Coronary artery (tissue), 2 donors: Measurements from ENCODE around the gene CEP104.

Experiments used
- DNase-seq: peaks from one replicate; pipeline ENCODE4 v3.0.0-alpha.2; 2017; ENCODE audit warnings: low spot score
- H3K27ac ChIP-seq, 2 donors: fragments of 200-600 bp; sonication (generic); one replicate each; pipeline ENCODE4 v1.5.1; 2016 to 2019
- H3K4me3 ChIP-seq: fragments of 200-600 bp; sonication (generic); 2 replicates; pipeline ENCODE4 v1.5.1; 2016; ENCODE audit warnings: mild to moderate bottlenecking, moderate library complexity
- CTCF ChIP-seq: fragments of 200-600 bp; sonication (generic); IDR thresholded peaks from one replicate; pipeline ENCODE4 v1.5.1; 2019; ENCODE audit warnings: antibody characterized with exemption

CEP104 gene

DNA sequence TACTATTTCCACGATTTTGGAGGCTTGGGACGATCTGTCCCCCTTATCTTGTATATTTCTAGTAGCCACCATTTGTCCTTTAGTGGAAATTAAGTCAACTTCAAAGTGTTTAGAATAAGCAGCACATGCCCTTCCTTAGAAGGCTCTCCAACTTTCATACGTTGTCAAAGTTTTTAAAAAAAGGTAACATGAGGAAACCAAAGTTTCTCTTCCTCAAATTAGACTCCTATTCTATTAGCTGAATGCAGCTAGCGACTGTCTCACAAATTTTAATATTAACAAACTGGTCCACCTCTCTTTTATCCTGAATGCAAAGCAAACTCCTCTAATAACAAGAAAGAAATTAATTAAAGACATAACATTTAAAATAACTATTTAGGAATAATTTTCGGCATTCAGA is 36.2 kb upstream of the CEP104 start:
- no peak for TF ChIP-seq CTCF
- no peak overlapping the region for H3K4me3 ChIP-seq
- H3K27ac ChIP-seq = no peak overlapping the region
- no peak for DNase-seq

DNA sequence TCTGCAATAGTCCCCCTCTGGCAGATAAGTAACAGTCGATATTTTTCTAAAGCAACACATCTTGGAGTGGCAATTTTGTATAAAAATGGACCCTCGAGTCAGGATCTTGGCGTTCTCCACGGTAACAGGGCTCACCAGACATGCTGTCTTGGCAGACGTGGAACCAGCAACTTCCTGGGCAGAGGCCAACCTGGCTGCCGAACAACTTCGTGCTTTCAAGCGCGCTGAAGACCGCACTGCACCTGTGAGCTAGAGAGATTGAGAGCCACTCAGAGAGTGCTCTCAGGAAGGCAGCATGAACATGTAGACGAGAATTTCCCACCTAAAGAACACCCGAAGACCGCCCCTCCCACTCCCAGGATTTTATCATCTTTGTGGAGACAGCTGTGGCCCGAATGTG is 35.7 kb upstream of the CEP104 start:
- TF ChIP-seq CTCF = no peak
- Histone ChIP-seq H3K27ac (no peak overlapping the region), H3K4me3 (no peak overlapping the region)
- DNase-seq = no peak

DNA sequence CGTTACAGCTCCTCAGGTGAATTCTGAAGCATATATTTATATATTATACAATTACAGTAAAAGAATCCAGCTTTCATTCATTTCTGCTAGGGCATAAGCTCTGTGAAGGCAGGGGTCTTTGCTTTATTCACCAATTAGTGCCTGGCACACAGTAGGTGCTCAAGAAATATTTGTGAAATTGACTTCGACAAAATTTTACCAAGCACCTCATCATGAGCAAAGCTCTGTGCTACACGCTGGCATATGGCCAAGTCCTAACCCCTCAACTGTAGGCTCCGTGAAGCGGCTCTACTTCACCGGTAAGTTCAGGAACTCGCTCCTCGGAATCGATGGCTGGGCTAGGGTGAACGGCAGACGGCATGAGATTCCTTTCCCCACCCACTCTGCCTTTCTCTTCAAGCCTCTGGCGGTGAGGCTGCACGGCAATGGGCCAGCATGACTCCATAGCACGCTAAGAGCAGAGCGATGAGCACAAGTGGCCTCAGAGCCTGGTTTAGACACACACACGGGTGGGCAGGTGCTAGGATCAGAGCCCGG is 34.4 kb upstream of the CEP104 start:
- H3K4me3 ChIP-seq = no peak overlapping the region
- DNase-seq = no peak
- no peak overlapping the region for H3K27ac ChIP-seq
- TF ChIP-seq CTCF = no peak

GRCh38 chr1:3890389-3891328 is 33.6 kb upstream of the CEP104 start:
- DNase-seq = no peak
- Histone ChIP-seq H3K27ac (no peak overlapping the region), H3K4me3 (no peak overlapping the region)
- no peak for TF ChIP-seq CTCF

DNA sequence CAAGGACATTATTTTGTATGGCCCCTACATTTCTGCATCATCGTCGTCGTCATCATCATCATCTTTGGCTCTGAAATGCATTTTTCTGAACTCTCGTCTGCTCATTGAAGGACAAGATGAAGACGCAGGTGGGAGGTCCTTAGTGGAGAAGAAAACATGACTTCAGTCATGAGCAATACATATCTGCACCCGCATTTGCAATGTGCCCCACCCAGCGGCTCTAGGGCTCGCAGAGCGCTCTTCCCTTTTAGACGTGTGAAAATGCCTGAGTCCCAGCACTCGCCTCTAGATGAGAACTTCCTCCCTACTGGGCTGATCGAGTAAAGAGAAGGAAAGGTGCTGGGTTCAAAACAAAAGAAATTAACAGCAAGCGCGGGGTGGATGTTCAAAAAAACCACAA is 32.9 kb upstream of the CEP104 start:
- no peak overlapping the region for H3K27ac ChIP-seq
- TF ChIP-seq CTCF = no peak
- no peak overlapping the region for H3K4me3 ChIP-seq
- DNase-seq = no peak

GRCh38 chr1:3888301-3888700 is 31.3 kb upstream of the CEP104 start:
- no peak overlapping the region for H3K4me3 ChIP-seq
- DNase-seq = no peak
- H3K27ac ChIP-seq = no peak overlapping the region
- no peak for TF ChIP-seq CTCF

DNA sequence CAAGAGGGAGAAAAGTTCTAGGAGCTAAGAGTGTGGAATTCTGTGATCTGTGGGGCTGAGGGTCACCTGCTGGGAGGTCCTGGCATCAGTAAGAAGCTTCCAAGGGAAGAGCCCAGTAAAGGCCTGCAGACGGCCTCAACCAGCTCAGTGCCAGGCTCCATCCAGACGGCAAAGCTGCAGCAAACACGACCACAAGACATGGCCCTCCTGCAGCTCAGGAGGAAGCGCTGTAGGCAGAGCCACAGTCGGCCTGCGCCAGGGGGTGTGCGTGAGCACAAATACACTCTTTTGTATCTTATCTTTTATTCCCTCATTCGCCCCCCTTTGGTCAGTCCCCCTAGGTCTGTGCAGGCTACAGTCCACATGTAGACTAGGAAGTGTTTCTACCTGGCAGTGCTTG is 29.7 kb upstream of the CEP104 start:
- no peak overlapping the region for H3K4me3 ChIP-seq
- DNase-seq = no peak
- H3K27ac ChIP-seq = no peak overlapping the region
- TF ChIP-seq CTCF = no peak
